Measurements from ENCODE around the gene GPR173. TPM values are rescaled to one million over a fixed set of nuclear protein-coding genes. Genes with fewer than 3 reads are reported as not detected.
A peak's percentile ranks its signal among the peaks of the same experiment; 100 is the strongest.

Gene GPR173
- total and polyA plus RNA-seq, 2 experiments from 2014 or later, result 1.2 to 3.4 TPM

- Histone ChIP-seq H3K4me2 (no peak overlapping the region), H3K36me3 (replicated peaks; ENCODE audit: insufficient read depth, low read depth) (no peaks in the 10 kb centered on the region), H3K4me1 (ENCODE audit: insufficient read depth) (no peaks in the 10 kb centered on the region), H3K79me2 (peaks cover 19% of the 10 kb centered on the region), H3K27me3 (no peaks in the 10 kb centered on the region), H4K20me1 (ENCODE audit: insufficient read depth, poor library complexity, severe bottlenecking) (peaks cover 16% of the 10 kb centered on the region), H3K27ac (no peak overlapping the region), H3K9me2 (replicated peaks; ENCODE audit: insufficient read depth) (no peaks in the 10 kb centered on the region), H2AFZ (no peak overlapping the region), H3K9me3 (ENCODE audit: low read depth) (no peaks in the 10 kb centered on the region), H3K4me3 (no peak overlapping the region)
- TF ChIP-seq EZH2 (IDR thresholded peaks at IDR 0.05; ENCODE audit: borderline replicate concordance) (no peak), EZH2phosphoT487 (IDR thresholded peaks at IDR 0.05; ENCODE audit: low read depth, severe bottlenecking, unreplicated experiment) (no peak)
- TF ChIP-seq, protein P1, sequence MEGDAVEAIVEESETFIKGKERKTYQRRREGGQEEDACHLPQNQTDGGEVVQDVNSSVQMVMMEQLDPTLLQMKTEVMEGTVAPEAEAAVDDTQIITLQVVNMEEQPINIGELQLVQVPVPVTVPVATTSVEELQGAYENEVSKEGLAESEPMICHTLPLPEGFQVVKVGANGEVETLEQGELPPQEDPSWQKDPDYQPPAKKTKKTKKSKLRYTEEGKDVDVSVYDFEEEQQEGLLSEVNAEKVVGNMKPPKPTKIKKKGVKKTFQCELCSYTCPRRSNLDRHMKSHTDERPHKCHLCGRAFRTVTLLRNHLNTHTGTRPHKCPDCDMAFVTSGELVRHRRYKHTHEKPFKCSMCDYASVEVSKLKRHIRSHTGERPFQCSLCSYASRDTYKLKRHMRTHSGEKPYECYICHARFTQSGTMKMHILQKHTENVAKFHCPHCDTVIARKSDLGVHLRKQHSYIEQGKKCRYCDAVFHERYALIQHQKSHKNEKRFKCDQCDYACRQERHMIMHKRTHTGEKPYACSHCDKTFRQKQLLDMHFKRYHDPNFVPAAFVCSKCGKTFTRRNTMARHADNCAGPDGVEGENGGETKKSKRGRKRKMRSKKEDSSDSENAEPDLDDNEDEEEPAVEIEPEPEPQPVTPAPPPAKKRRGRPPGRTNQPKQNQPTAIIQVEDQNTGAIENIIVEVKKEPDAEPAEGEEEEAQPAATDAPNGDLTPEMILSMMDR (IDR thresholded peaks at IDR 0.05; ENCODE audit: poor library complexity), result no peak
- 69% methylated on average over 3 of the region's 3 CpGs for WGBS (ENCODE audit: low lambda C conversion rate, missing lambda C conversion rate)
- no peak for DNase-seq (ENCODE audit: low spot score)
These were observed 38.8 kb downstream of the GPR173 start for GRCh38 chrX:53087388-53087831.

- peaks cover 11% of the 10 kb centered on the region for H3K79me2 ChIP-seq
- peak overlapping the region; percentile 63 for H2AFZ ChIP-seq
- DNase-seq (ENCODE audit: low spot score), result peak; percentile 92
- peak overlapping the region; percentile 90 for H3K27ac ChIP-seq
- H3K27me3 ChIP-seq, result no peaks in the 10 kb centered on the region
- 65% methylated on average over 50 of the region's 51 CpGs for WGBS (ENCODE audit: low lambda C conversion rate, missing lambda C conversion rate)
- H4K20me1 ChIP-seq (ENCODE audit: insufficient read depth, poor library complexity, severe bottlenecking), result peaks cover 9% of the 10 kb centered on the region
- no peaks in the 10 kb centered on the region for H3K4me1 ChIP-seq (ENCODE audit: insufficient read depth)
- no peaks in the 10 kb centered on the region for H3K36me3 ChIP-seq (replicated peaks; ENCODE audit: insufficient read depth, low read depth)
- H3K4me3 ChIP-seq, result peak overlapping the region; percentile 28
- TF ChIP-seq EZH2phosphoT487 (IDR thresholded peaks at IDR 0.05; ENCODE audit: low read depth, severe bottlenecking, unreplicated experiment) (no peak), EZH2 (IDR thresholded peaks at IDR 0.05; ENCODE audit: borderline replicate concordance) (no peak)
- TF ChIP-seq, protein P1 (IDR thresholded peaks at IDR 0.05; ENCODE audit: poor library complexity), result no peak
- no peaks in the 10 kb centered on the region for H3K9me2 ChIP-seq (replicated peaks; ENCODE audit: insufficient read depth)
- peak overlapping the region; percentile 83 for H3K4me2 ChIP-seq
- no peaks in the 10 kb centered on the region for H3K9me3 ChIP-seq (ENCODE audit: low read depth)
These were observed 39.8 kb downstream of the GPR173 start for GRCh38 chrX:53088136-53088974.

DNA sequence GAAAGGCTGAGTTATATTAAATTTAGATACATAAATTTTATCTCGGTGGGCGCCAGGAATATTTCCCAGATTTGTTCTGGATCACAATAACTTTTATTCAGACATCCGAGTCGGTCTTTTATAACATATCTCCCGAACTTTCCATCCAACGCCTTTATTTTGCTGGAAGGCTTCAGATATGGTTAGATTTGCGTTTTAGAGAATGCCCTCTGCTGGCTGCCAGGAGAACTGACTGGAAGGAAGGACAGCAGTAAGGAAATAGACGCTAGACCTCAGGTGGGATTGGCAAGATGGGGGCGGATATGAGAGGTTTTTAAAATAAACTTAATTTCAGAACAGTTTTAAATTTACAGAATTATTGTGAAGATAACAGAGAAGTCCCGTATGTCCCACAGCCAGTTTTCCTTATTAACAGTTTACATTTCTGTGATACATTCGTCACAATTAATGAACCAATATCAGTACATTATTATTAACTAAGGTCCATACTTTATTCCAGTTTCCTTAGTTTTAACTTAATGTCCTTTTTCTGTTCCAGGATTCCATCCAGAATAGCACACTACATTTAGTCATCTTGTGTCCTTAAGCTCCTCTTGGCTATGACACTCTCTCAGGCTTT is 40.7 kb downstream of the GPR173 start:
- Histone ChIP-seq H4K20me1 (ENCODE audit: insufficient read depth, poor library complexity, severe bottlenecking) (no peaks in the 10 kb centered on the region), H3K9me2 (replicated peaks; ENCODE audit: insufficient read depth) (no peaks in the 10 kb centered on the region), H3K36me3 (replicated peaks; ENCODE audit: insufficient read depth, low read depth) (no peaks in the 10 kb centered on the region), H3K27me3 (no peaks in the 10 kb centered on the region), H3K79me2 (peaks cover 1% of the 10 kb centered on the region), H3K4me1 (ENCODE audit: insufficient read depth) (no peaks in the 10 kb centered on the region), H3K9me3 (ENCODE audit: low read depth) (no peaks in the 10 kb centered on the region), H2AFZ (peak overlapping the region; percentile 63), H3K4me3 (peak overlapping the region; percentile 28), H3K4me2 (peak overlapping the region; percentile 83), H3K27ac (peak overlapping the region; percentile 85)
- DNase-seq (ENCODE audit: low spot score), result peak; percentile 68
- 36% methylated on average over 11 of the region's 11 CpGs for WGBS (ENCODE audit: low lambda C conversion rate, missing lambda C conversion rate)
- TF ChIP-seq EZH2 (IDR thresholded peaks at IDR 0.05; ENCODE audit: borderline replicate concordance), result no peak
- TF ChIP-seq, protein P1 (IDR thresholded peaks at IDR 0.05; ENCODE audit: poor library complexity), result peak; percentile 65
